Panc1 (cell line): ENCODE data around the gene R3HDM2. TPM values are rescaled to one million over a fixed set of nuclear protein-coding genes. Genes with fewer than 3 reads are reported as not detected.

Experiments used
- ATAC-seq: fragments of 200-7000 bp; cut with Tn5 transposase; 2 replicates; pipeline ENCODE4 v1.9.1; 2020; ENCODE audit warnings: mild to moderate bottlenecking, moderate library complexity
- BruUV-seq: library from RNA; stranded (reverse); fragments of 400-500 nt; replicated peaks from 2 replicates; lab custom pipeline; 2021; lab: Mats Ljungman, UMichigan
- CTCF ChIA-PET: fragments of 300-600 bp; sonication (Branson Sonifier 250); formaldehyde crosslinking; loops from one replicate; lab custom pipeline; 2022; ENCODE audit warnings: antibody characterized with exemption; lab: Charles Lee
- POLR2A ChIA-PET: fragments of 300-600 bp; sonication (Branson Sonifier 250); formaldehyde crosslinking; loops from one replicate; lab custom pipeline; 2022; ENCODE audit warnings: antibody characterized with exemption; lab: Charles Lee
- DNase-seq: peaks from one replicate; pipeline ENCODE4 v3.0.0-alpha.2; 2010; ENCODE audit warnings: low read depth, low spot score
- H3K27ac ChIP-seq: 2 replicates; pipeline ENCODE4 v1.5.1; 2011; ENCODE audit warnings: mild to moderate bottlenecking, low read length, inconsistent platforms
- H3K27me3 ChIP-seq: fragments of 200-500 bp; sonication (Bioruptor generic); 2 replicates; pipeline ENCODE4 v1.6.0; 2014; ENCODE audit warnings: low read length, inconsistent platforms; ENCODE audit not compliant: control insufficient read depth, insufficient read depth
- H3K36me3 ChIP-seq: fragments of 200-500 bp; sonication (Bioruptor generic); 2 replicates; pipeline ENCODE4 v1.5.1; 2014; ENCODE audit warnings: inconsistent platforms, mild to moderate bottlenecking, low read length, moderate library complexity; ENCODE audit not compliant: control insufficient read depth, insufficient read depth
- H3K4me1 ChIP-seq: 2 replicates; pipeline ENCODE4 v1.5.1; 2011; ENCODE audit warnings: inconsistent platforms, mild to moderate bottlenecking, low read length, moderate library complexity; ENCODE audit not compliant: control insufficient read depth, insufficient read depth
- H3K4me3 ChIP-seq, 2 experiments: 2 replicates each; pipeline ENCODE4 v1.5.1; 2011 to 2012; ENCODE audit warnings: low read depth in 2 of 2, low read length in 2 of 2, mild to moderate bottlenecking in 2 of 2, inconsistent platforms in 1 of 2, moderate library complexity in 1 of 2
- H3K9me3 ChIP-seq: fragments of 200-500 bp; sonication (Bioruptor generic); 2 replicates; pipeline ENCODE4 v1.5.1; 2014; ENCODE audit warnings: low read depth, mild to moderate bottlenecking, inconsistent platforms, low read length, moderate library complexity; ENCODE audit not compliant: control insufficient read depth, insufficient read depth
- CTCF ChIP-seq: fragments of 450-650 bp; IDR thresholded peaks from 2 replicates; pipeline ENCODE4 v1.5.1; 2017; ENCODE audit warnings: mild to moderate bottlenecking
- POLR2AphosphoS5 ChIP-seq: IDR thresholded peaks from 2 replicates; pipeline ENCODE4 v1.6.1; 2012; ENCODE audit warnings: mild to moderate bottlenecking, low read depth, low read length, moderate library complexity
- REST ChIP-seq, 2 experiments: IDR thresholded peaks; 2 replicates each; pipeline ENCODE4 v1.6.1; 2011 to 2012; ENCODE audit warnings: low read depth in 2 of 2, control low read depth in 1 of 2, low read length in 1 of 2, mild to moderate bottlenecking in 1 of 2, moderate library complexity in 1 of 2; ENCODE audit not compliant: insufficient read depth in 1 of 2
- SIN3A ChIP-seq: IDR thresholded peaks from 2 replicates; pipeline ENCODE4 v1.6.1; 2012; ENCODE audit warnings: low read depth, mild to moderate bottlenecking, low read length, moderate library complexity, borderline replicate concordance; ENCODE audit not compliant: insufficient read depth
- TCF7L2 ChIP-seq: IDR thresholded peaks from 2 replicates; pipeline ENCODE4 v1.6.1; 2011; ENCODE audit warnings: mild to moderate bottlenecking, low read depth, low read length, inconsistent platforms
- in situ Hi-C: cut with HindIII; loops from 2 replicates; pipeline ENCODE4 v1.10.0; 2016; ENCODE audit warnings: low sequenced_read_pairs, low pct_unique_long_range_greater_than_20kb
- intact Hi-C: fragments of 100-400 bp; cut with micrococcal nuclease; formaldehyde crosslinking; loops from one replicate; pipeline ENCODE4 v1.10.0; 2022; ENCODE audit not compliant: unreplicated experiment
- total RNA-seq: library from RNA; stranded (reverse); gene quantifications from one replicate; pipeline ENCODE4 v1.2.1, GENCODE V29; 2021; ENCODE audit not compliant: unreplicated experiment

R3HDM2 gene
- total RNA-seq, 1 experiment from 2014 or later: 56.5 TPM

GRCh38 chr12:57470970-57471656 lies 40.3 kb upstream of the R3HDM2 start:
- H3K36me3 ChIP-seq: no peaks in the 10 kb centered on the region
- DNase-seq (no peak), ATAC-seq (no peak)
- intact Hi-C loops (no loop called here), in situ Hi-C loops (no loop called here)
- CTCF ChIA-PET: no interaction called here
- H3K9me3 ChIP-seq: no peaks in the 10 kb centered on the region
- TF ChIP-seq POLR2AphosphoS5: no peak
- no peak for TF ChIP-seq CTCF
- no peak for TF ChIP-seq REST (IDR thresholded peaks at IDR 0.05; ENCODE audit: insufficient read depth in 1 of 2, low read depth in 2 of 2, low read length in 1 of 2)
- TF ChIP-seq TCF7L2: no peak
- no peak for TF ChIP-seq SIN3A
- no TSS peak for BruUV-seq
- H3K27ac ChIP-seq: no peak overlapping the region
- H3K4me1 ChIP-seq: no peaks in the 10 kb centered on the region; the same call in 1 of the 2 replicates
- 0 out of 2 replicates have a peak, but pooled peaks cover 2% of the 10 kb centered on the region for H3K27me3 ChIP-seq
- no peak overlapping the region for H3K4me3 ChIP-seq
- POLR2A ChIA-PET: no interaction called here

- H3K4me1 ChIP-seq: no peaks in the 10 kb centered on the region
- TF ChIP-seq REST (IDR thresholded peaks at IDR 0.05; ENCODE audit: insufficient read depth in 1 of 2, low read depth in 2 of 2, low read length in 1 of 2) (no peak), POLR2AphosphoS5 (no peak), TCF7L2 (no peak)
- H3K27me3 ChIP-seq: 0 out of 2 replicates have a peak, but pooled peaks cover 2% of the 10 kb centered on the region
- POLR2A ChIA-PET: no interaction called here
- ATAC-seq (no peak), DNase-seq (no peak)
- CTCF ChIA-PET: no interaction called here
- in situ Hi-C loops (no loop called here), intact Hi-C loops (no loop called here)
- no TSS peak for BruUV-seq
- H3K9me3 ChIP-seq: no peaks in the 10 kb centered on the region
- no peak overlapping the region for H3K4me3 ChIP-seq
- H3K36me3 ChIP-seq: no peaks in the 10 kb centered on the region
- no peak overlapping the region for H3K27ac ChIP-seq
These were observed 39.6 kb upstream of the R3HDM2 start for GRCh38 chr12:57470286-57470969.
